H1 (cell line): Measurements from ENCODE around the gene NLRP11. TPM values are rescaled to one million over a fixed set of nuclear protein-coding genes. Genes with fewer than 3 reads are reported as not detected.

Experiments used
- CTCF ChIA-PET: fragments of 300-600 bp; sonication (Branson Sonifier 250); formaldehyde crosslinking; loops from one replicate; lab custom pipeline; 2021; ENCODE audit not compliant: partially characterized antibody; lab: Charles Lee
- POLR2A ChIA-PET: fragments of 300-600 bp; sonication (Branson Sonifier 250); formaldehyde crosslinking; loops from one replicate; lab custom pipeline; 2021; ENCODE audit warnings: inconsistent platforms; ENCODE audit not compliant: partially characterized antibody; lab: Charles Lee
- DNase-seq, 2 experiments: peaks; one replicate each; pipeline versions ENCODE4 v3.0.0 to v3.0.0-alpha.2; 2010 to 2022; ENCODE audit warnings: low spot score in 2 of 2, low read depth in 1 of 2, mixed read lengths in 1 of 2
- FAIRE-seq: peaks from 2 replicates; lab custom pipeline; 2011; peaks lifted over from hg19 to GRCh38; lab: Jason Lieb, UNC
- H2AFZ ChIP-seq: 2 replicates; pipeline ENCODE4 v1.8.1; 2012; ENCODE audit warnings: low read length, inconsistent platforms
- H2AK5ac ChIP-seq: 2 replicates; pipeline ENCODE4 v1.6.1; 2013; ENCODE audit warnings: low read depth, low read length
- H2BK120ac ChIP-seq: replicated peaks from 2 replicates; pipeline ENCODE3; 2013; ENCODE audit warnings: low read depth, low read length, inconsistent platforms
- H2BK12ac ChIP-seq: 2 replicates; pipeline ENCODE4 v1.6.1; 2013; ENCODE audit warnings: low read depth, low read length
- H2BK15ac ChIP-seq: 2 replicates; pipeline ENCODE4 v1.6.1; 2013; ENCODE audit warnings: low read length
- H2BK20ac ChIP-seq: 2 replicates; pipeline ENCODE4 v1.6.1; 2013; ENCODE audit warnings: low read length
- H2BK5ac ChIP-seq: 2 replicates; pipeline ENCODE4 v1.6.1; 2013; ENCODE audit warnings: low read depth, low read length
- H3K14ac ChIP-seq: 2 replicates; pipeline ENCODE4 v1.6.1; 2013; ENCODE audit warnings: inconsistent platforms; ENCODE audit not compliant: insufficient read length
- H3K18ac ChIP-seq: 2 replicates; pipeline ENCODE4 v1.6.1; 2013; ENCODE audit warnings: low read length; ENCODE audit errors: extremely low read depth
- H3K23ac ChIP-seq: 2 replicates; pipeline ENCODE4 v1.6.1; 2013; ENCODE audit warnings: inconsistent platforms; ENCODE audit not compliant: insufficient read length
- H3K23me2 ChIP-seq: 2 replicates; pipeline ENCODE4 v1.6.1; 2013; ENCODE audit warnings: low read depth, low read length
- H3K27ac ChIP-seq: 2 replicates; pipeline ENCODE4 v1.6.1; 2011; ENCODE audit warnings: low read depth, low read length, inconsistent platforms
- H3K27me3 ChIP-seq, 4 experiments: replicated peaks in 1 of 4; 1 replicate in 1 of 4; 2 replicates in 3 of 4; pipeline versions ENCODE4 v1.6.1 to v1.8.1; 2011 to 2013; ENCODE audit warnings: low read length in 3 of 4, mild to moderate bottlenecking in 3 of 4, inconsistent platforms in 2 of 4, mixed read lengths in 2 of 4, moderate library complexity in 1 of 4; ENCODE audit not compliant: control insufficient read depth in 3 of 4, insufficient read depth in 3 of 4; ENCODE audit errors: extremely low read depth in 1 of 4
- H3K36me3 ChIP-seq, 4 experiments: 2 replicates each; pipeline versions ENCODE4 v1.6.1 to v1.8.1; 2011 to 2013; ENCODE audit warnings: mild to moderate bottlenecking in 4 of 4, low read length in 3 of 4, moderate library complexity in 2 of 4, control low read depth in 1 of 4, inconsistent platforms in 1 of 4; ENCODE audit not compliant: insufficient read depth in 4 of 4, control insufficient read depth in 2 of 4
- H3K4ac ChIP-seq: replicated peaks from 2 replicates; pipeline ENCODE3; 2013; ENCODE audit warnings: low read length, low read depth, mixed read lengths, inconsistent platforms; ENCODE audit not compliant: insufficient read length
- H3K4me1 ChIP-seq, 4 experiments: replicated peaks in 1 of 4; 1 replicate in 1 of 4; 2 replicates in 3 of 4; pipeline versions ENCODE4 v1.6.1 to v1.8.1; 2011 to 2013; ENCODE audit warnings: low read length in 3 of 4, inconsistent platforms in 2 of 4, mixed read lengths in 1 of 4; ENCODE audit not compliant: insufficient read depth in 4 of 4, control insufficient read depth in 3 of 4
- H3K4me2 ChIP-seq, 2 experiments: 2 replicates each; pipeline versions ENCODE4 v1.6.1 to v1.8.1; 2011 to 2013; ENCODE audit warnings: low read depth in 2 of 2, low read length in 2 of 2, control low read depth in 1 of 2, inconsistent platforms in 1 of 2, mild to moderate bottlenecking in 1 of 2; ENCODE audit not compliant: insufficient read depth in 1 of 2
- H3K4me3 ChIP-seq, 4 experiments: fragments of 200-600, 300-600 bp in 1 of 4; sonication (generic), shearing (Covaris generic), sonication (Bioruptor Twin) in 1 of 4; 2 replicates each; pipeline versions ENCODE4 v1.5.1 to v1.8.1; 2011 to 2016; ENCODE audit warnings: low read length in 4 of 4, low read depth in 3 of 4, control low read depth in 2 of 4, inconsistent platforms in 2 of 4, mild to moderate bottlenecking in 2 of 4, mixed read lengths in 1 of 4, moderate library complexity in 1 of 4; ENCODE audit not compliant: insufficient read depth in 2 of 4; ENCODE audit errors: extremely low read depth in 1 of 4
- H3K56ac ChIP-seq: replicated peaks from 2 replicates; pipeline ENCODE3; 2013; ENCODE audit warnings: low read depth, mild to moderate bottlenecking, mixed read lengths, low read length, inconsistent platforms; ENCODE audit not compliant: insufficient read length
- H3K79me1 ChIP-seq: 2 replicates; pipeline ENCODE4 v1.6.1; 2013; ENCODE audit warnings: low read depth, low read length, control low read depth
- H3K79me2 ChIP-seq, 2 experiments: 2 replicates each; pipeline versions ENCODE4 v1.6.1 to v1.8.1; 2012 to 2013; ENCODE audit warnings: low read length in 2 of 2, mild to moderate bottlenecking in 2 of 2, inconsistent platforms in 1 of 2; ENCODE audit not compliant: insufficient read depth in 2 of 2, control insufficient read depth in 1 of 2
- H3K9ac ChIP-seq, 4 experiments: replicated peaks in 1 of 4; 1 replicate in 1 of 4; 2 replicates in 3 of 4; pipeline versions ENCODE4 v1.6.1 to v1.8.1; 2011 to 2013; ENCODE audit warnings: low read depth in 3 of 4, low read length in 3 of 4, control low read depth in 2 of 4, mild to moderate bottlenecking in 2 of 4, moderate library complexity in 2 of 4, inconsistent platforms in 1 of 4; ENCODE audit errors: extremely low read depth in 1 of 4
- H3K9me3 ChIP-seq, 2 experiments: 2 replicates each; pipeline versions ENCODE4 v1.6.1 to v1.8.1; 2012 to 2013; ENCODE audit warnings: mild to moderate bottlenecking in 2 of 2, moderate library complexity in 2 of 2, control low read depth in 1 of 2, inconsistent platforms in 1 of 2, low read depth in 1 of 2, low read length in 1 of 2, mixed read lengths in 1 of 2; ENCODE audit not compliant: insufficient read depth in 2 of 2
- H4K20me1 ChIP-seq, 2 experiments: replicated peaks in 1 of 2; 2 replicates each; pipeline versions ENCODE3 to v1.8.1; 2011 to 2013; ENCODE audit warnings: inconsistent platforms in 2 of 2, low read length in 2 of 2, mild to moderate bottlenecking in 1 of 2; ENCODE audit not compliant: insufficient read depth in 2 of 2, control insufficient read depth in 1 of 2
- H4K5ac ChIP-seq: 2 replicates; pipeline ENCODE4 v1.6.1; 2013; ENCODE audit warnings: low read length, low read depth, mixed read lengths, inconsistent platforms; ENCODE audit not compliant: insufficient read length
- H4K8ac ChIP-seq: 2 replicates; pipeline ENCODE4 v1.8.0; 2013; ENCODE audit warnings: mild to moderate bottlenecking, moderate library complexity, low read length, inconsistent platforms; ENCODE audit not compliant: insufficient read depth; ENCODE audit errors: extremely low read depth
- H4K91ac ChIP-seq: replicated peaks from 2 replicates; pipeline ENCODE3; 2013; ENCODE audit warnings: low read length, mixed read lengths, inconsistent platforms; ENCODE audit not compliant: insufficient read length
- GABPA ChIP-seq: IDR thresholded peaks from 2 replicates; pipeline ENCODE4 v1.6.1; 2011; ENCODE audit warnings: mild to moderate bottlenecking, low read length, moderate library complexity, borderline replicate concordance; ENCODE audit not compliant: insufficient read depth
- NANOG ChIP-seq: IDR thresholded peaks from 2 replicates; pipeline ENCODE4 v1.6.1; 2011; ENCODE audit warnings: low read length, low read depth, mild to moderate bottlenecking, inconsistent platforms; ENCODE audit not compliant: insufficient read depth, poor library complexity, severe bottlenecking
- WGBS, 2 experiments: shearing (Covaris generic) in 1 of 2; methylation state at CpG; one replicate each; pipeline versions ENCODE4 v1.1.6 to v1.1.7; 2013 to 2015; ENCODE audit warnings: low lambda C conversion rate in 2 of 2, mixed read lengths in 2 of 2, inconsistent platforms in 1 of 2, low coverage in 1 of 2, missing lambda C conversion rate in 1 of 2; ENCODE audit not compliant: insufficient replicate concordance in 2 of 2, insufficient coverage in 1 of 2, insufficient read length in 1 of 2; ENCODE audit errors: extremely low coverage in 1 of 2, missing lambda C conversion rate in 1 of 2; 5-methylcytosine and 5-hydroxymethylcytosine counted together
- polyA plus RNA-seq, 7 experiments: library from polyadenylated mRNA; depleted of rRNA in 3 of 7; stranded (reverse) in 5 of 7; unstranded in 2 of 7; fragments of >200 nt in 5 of 7; fragments of 200-250 nt in 2 of 7; gene quantifications; 1 replicate in 5 of 7; 2 replicates in 1 of 7; 4 replicates in 1 of 7; pipeline versions ENCODE4 v1.2.1 to v1.2.3, GENCODE V29; 2011 to 2013; ENCODE audit warnings: missing spikeins in 2 of 7, mixed read lengths in 2 of 7
- total RNA-seq: library from RNA; stranded (reverse); fragmentation: NEBNext Ultra II Directional; extraction: Animal tissue kit (Norgen Biotek cat#: 25700); gene quantifications from 2 replicates; pipeline ENCODE4 v1.2.1, GENCODE V29; 2021

NLRP11 gene
- total and polyA plus RNA-seq, 2 of the 8 experiments (the other 6 are each of a cell fraction or from before 2014, with no cell fraction given): not detected

DNA sequence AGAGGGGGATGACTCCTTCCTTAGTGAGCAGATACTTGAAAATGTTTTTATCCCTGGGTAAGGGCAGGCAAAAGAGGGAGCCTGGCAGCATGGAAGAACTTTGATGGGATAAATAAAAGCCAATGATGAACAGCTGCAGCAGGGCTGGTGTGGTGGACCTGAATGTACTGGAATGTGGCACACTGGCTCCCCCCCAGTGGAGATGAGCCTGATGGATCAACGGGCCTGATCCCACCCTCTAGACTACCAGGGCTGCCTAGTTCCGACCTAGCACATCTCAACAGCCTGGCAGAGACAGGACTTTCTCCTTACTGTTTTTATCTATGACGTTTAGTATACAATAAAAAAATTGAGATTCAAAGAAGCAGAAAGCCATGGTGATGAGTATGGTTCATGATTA, 20.5 kb downstream of the NLRP11 start:
- H2BK15ac ChIP-seq: no peak overlapping the region
- H2BK120ac ChIP-seq: no peak overlapping the region
- no peaks in the 10 kb centered on the region for H3K23me2 ChIP-seq
- H3K14ac ChIP-seq: no peak overlapping the region
- H3K23ac ChIP-seq: no peak overlapping the region
- H4K91ac ChIP-seq: no peak overlapping the region
- no peaks in the 10 kb centered on the region for H3K36me3 ChIP-seq
- no peak overlapping the region for H3K9ac ChIP-seq
- H3K4me1 ChIP-seq: no peaks in the 10 kb centered on the region
- H2AFZ ChIP-seq: no peak overlapping the region
- no peak overlapping the region for H4K8ac ChIP-seq
- no peak overlapping the region for H4K5ac ChIP-seq
- 75% methylated on average over 3 of the region's 3 CpGs; no CpG with 5 or more reads in 1 of the 2 experiments for WGBS, 2 experiments
- H3K9me3 ChIP-seq: peaks cover 79 to 80% of the 10 kb centered on the region in 2 experiments
- H3K79me1 ChIP-seq: no peaks in the 10 kb centered on the region
- H2BK5ac ChIP-seq: no peak overlapping the region
- no peak overlapping the region for H2BK20ac ChIP-seq
- CTCF ChIA-PET: interaction anchor here (0.9 kb wide), 1 partner anchor 80 kb away, joined by 3 read pairs; no protein-coding TSS in a partner anchor
- FAIRE-seq (no peak), DNase-seq (no peak)
- POLR2A ChIA-PET: no interaction called here
- no peak overlapping the region for H2AK5ac ChIP-seq
- no peak overlapping the region for H3K56ac ChIP-seq
- H3K4ac ChIP-seq: no peak overlapping the region
- no peaks in the 10 kb centered on the region for H3K27me3 ChIP-seq
- no peak overlapping the region for H3K27ac ChIP-seq
- TF ChIP-seq NANOG: no peak
- TF ChIP-seq GABPA: no peak
- H3K18ac ChIP-seq: no peak overlapping the region
- no peak overlapping the region for H3K4me2 ChIP-seq
- no peak overlapping the region for H3K4me3 ChIP-seq
- H4K20me1 ChIP-seq: no peaks in the 10 kb centered on the region
- H2BK12ac ChIP-seq: no peak overlapping the region
- no peaks in the 10 kb centered on the region for H3K79me2 ChIP-seq
